Urinary bladder (tissue), 4 donors: ENCODE results near the gene FBXL22. TPM values are rescaled to one million over a fixed set of nuclear protein-coding genes. Genes with fewer than 3 reads are reported as not detected.
"Not testable (repeated sequence)": the region's sequence is repeated elsewhere in the genome, so short reads cannot be mapped to it uniquely, and the experiment has no call there.

Experiments used
- DNase-seq: peaks from one replicate; pipeline ENCODE4 v3.0.0-alpha.2; 2015; ENCODE audit errors: extremely low spot score
- H3K27ac ChIP-seq: one replicate; pipeline ENCODE4 v1.5.1; 2013; ENCODE audit warnings: low read depth, mild to moderate bottlenecking, moderate library complexity
- H3K36me3 ChIP-seq: one replicate; pipeline ENCODE4 v1.6.1; 2013; ENCODE audit warnings: mild to moderate bottlenecking, moderate library complexity; ENCODE audit not compliant: insufficient read depth
- H3K4me1 ChIP-seq: one replicate; pipeline ENCODE4 v1.6.1; 2013; ENCODE audit warnings: mild to moderate bottlenecking, moderate library complexity; ENCODE audit not compliant: insufficient read depth
- H3K4me3 ChIP-seq: one replicate; pipeline ENCODE4 v1.5.1; 2013; ENCODE audit warnings: low read depth, low read length
- WGBS: extraction: QIAGEN DNeasy Blood & Tissue Kit; methylation state at CpG from one replicate; pipeline ENCODE4 v1.1.7; 2013; 5-methylcytosine and 5-hydroxymethylcytosine counted together
- polyA plus RNA-seq: library from polyadenylated mRNA; stranded (reverse); fragments of 200-250 nt; gene quantifications from one replicate; pipeline ENCODE4 v1.2.3, GENCODE V29; 2013
- total RNA-seq: library from RNA; depleted of rRNA; stranded (reverse); fragments of >200 nt; gene quantifications from one replicate; pipeline ENCODE4 v1.2.3, GENCODE V29; 2014
- donor health status: healthy with polysubstance abuse.
- donor health status: healthy.

Gene FBXL22
- total and polyA plus RNA-seq, 2 donors, result 26.2 to 100 TPM

DNA sequence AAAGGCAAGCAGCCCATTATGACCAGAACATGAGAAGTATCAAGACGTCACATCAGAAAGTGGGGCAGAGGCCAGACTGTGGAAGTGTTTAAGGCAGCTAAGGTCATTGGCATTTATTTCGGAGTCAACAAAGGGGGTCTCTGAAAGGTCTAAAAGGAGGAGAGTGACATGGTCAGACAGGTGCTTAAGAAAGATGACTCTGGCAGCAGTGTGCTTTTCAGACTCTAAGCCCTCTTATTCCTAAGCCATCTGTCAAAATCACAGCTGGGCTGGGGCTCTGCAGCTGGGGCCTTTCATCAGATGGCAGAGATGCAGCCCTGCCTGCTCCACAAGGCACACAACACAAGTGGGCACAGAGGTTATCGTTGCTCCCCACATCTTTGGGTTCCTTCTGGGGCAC, 14.0 kb downstream of the FBXL22 start:
- H3K4me3 ChIP-seq, result no peak overlapping the region
- H3K4me1 ChIP-seq, result no peaks in the 10 kb centered on the region
- no peaks in the 10 kb centered on the region for H3K36me3 ChIP-seq
- no peak for DNase-seq
- H3K27ac ChIP-seq, result no peak overlapping the region
- WGBS, result 72% methylated on average over 3 of the region's 3 CpGs

DNA sequence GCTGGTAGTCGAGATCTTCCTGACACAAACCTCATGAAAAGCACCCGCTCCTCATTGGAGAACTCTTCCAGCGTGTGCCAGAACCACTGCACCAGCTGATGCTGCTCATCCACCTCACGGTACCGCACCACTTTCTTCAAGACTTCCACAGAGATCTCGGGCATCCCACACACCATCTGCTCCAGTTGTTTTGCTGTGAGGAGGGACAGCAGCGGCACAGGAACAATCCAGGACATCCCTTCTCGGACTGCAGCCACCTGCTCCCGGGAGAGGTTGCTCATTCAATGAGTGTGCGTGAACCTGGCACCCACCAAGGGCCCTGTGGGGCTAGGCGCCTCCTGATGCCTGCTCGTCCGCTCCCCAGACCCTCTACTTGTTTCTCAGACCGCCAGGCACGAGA, 15.1 kb downstream of the FBXL22 start:
- Histone ChIP-seq H3K36me3 (no peaks in the 10 kb centered on the region), H3K4me1 (no peaks in the 10 kb centered on the region), H3K4me3 (no peak overlapping the region), H3K27ac (no peak overlapping the region)
- no peak for DNase-seq
- WGBS, result 97% methylated on average over 15 of the region's 15 CpGs

DNA sequence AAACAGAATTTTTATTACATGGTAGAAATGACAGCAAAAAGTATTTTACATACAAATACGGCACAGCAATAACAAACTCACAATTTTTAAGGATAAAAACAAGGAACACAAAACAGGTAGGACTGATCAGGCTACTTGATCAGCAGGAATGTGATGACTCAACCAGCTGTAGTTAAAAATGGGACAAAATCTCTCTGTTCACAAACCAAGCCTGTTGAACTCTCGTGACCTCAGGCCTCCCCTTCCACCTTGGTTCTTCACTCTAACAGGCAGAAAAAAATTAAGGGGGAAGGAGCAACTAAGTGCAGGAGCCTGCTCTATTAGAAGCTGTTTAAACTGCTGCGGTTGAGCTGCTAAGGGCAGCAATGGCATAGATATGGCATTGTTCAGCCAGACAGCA, 18.7 kb downstream of the FBXL22 start:
- no peak for DNase-seq
- Histone ChIP-seq H3K4me3 (no peak overlapping the region), H3K27ac (no peak overlapping the region), H3K36me3 (no peaks in the 10 kb centered on the region), H3K4me1 (no peaks in the 10 kb centered on the region)
- 92% methylated on average over 3 of the region's 3 CpGs for WGBS

DNA sequence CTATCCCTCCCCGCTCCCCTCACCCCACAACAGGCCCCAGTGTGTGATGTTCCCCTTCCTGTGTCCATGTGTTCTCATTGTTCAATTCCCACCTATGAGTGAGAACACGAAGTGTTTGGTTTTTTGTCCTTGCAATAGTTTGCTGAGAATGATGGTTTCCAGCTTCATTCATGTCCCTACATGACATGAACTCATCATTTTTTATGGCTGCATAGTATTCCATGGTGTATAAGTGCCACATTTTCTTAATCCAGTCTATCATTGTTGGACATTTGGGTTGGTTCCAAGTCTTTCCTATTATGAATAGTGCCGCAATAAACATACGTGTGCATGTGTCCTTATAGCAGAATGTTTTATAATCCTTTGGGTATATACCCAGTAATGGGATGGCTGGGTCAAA, 20.0 kb downstream of the FBXL22 start:
- not testable (repeated sequence) for H3K36me3 ChIP-seq, H3K4me1 ChIP-seq, H3K4me3 ChIP-seq, H3K27ac ChIP-seq, DNase-seq
- 97% methylated on average over 4 of the region's 4 CpGs for WGBS

DNA sequence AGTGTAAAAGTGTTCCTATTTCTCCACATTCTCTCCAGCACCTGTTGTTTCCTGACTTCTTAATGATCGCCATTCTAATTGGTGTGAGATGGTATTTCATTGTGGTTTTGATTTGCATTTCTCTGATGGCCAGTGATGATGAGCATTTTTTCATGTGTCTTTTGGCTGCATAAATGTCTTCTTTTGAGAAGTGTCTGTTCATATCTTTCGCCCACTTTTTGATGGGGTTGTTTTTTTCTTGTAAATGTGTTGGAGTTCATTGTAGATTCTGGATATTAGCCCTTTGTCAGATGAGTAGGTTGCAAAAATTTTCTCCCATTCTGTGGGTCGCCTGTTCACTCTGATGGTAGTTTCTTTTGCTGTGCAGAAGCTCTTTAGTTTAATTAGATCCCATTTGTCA, 20.4 kb downstream of the FBXL22 start:
- H3K4me3 ChIP-seq, H3K4me1 ChIP-seq, H3K27ac ChIP-seq, DNase-seq, H3K36me3 ChIP-seq: not testable (repeated sequence)
- WGBS, result 92% methylated on average over 3 of the region's 3 CpGs

DNA sequence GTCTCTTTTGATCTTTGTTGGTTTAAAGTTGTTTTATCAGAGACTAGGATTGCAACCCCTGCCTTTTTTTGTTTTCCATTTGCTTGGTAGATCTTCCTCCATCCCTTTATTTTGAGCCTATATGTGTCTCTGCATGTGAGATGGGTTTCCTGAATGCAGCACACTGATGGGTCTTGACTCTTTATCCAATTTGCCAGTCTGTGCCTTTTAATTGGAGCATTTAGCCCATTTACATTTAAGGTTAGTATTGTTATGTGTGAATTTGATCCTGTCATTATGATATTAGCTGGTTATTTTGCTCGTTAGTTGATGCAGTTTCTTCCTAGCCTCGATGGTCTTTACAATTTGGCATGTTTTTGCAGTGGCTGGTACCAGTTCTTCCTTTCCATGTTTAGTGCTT, 23.6 kb downstream of the FBXL22 start:
- H3K27ac ChIP-seq, H3K4me3 ChIP-seq, DNase-seq, H3K36me3 ChIP-seq, H3K4me1 ChIP-seq: not testable (repeated sequence)
- WGBS, result no CpG with 5 or more reads among the region's 2 CpGs

DNA sequence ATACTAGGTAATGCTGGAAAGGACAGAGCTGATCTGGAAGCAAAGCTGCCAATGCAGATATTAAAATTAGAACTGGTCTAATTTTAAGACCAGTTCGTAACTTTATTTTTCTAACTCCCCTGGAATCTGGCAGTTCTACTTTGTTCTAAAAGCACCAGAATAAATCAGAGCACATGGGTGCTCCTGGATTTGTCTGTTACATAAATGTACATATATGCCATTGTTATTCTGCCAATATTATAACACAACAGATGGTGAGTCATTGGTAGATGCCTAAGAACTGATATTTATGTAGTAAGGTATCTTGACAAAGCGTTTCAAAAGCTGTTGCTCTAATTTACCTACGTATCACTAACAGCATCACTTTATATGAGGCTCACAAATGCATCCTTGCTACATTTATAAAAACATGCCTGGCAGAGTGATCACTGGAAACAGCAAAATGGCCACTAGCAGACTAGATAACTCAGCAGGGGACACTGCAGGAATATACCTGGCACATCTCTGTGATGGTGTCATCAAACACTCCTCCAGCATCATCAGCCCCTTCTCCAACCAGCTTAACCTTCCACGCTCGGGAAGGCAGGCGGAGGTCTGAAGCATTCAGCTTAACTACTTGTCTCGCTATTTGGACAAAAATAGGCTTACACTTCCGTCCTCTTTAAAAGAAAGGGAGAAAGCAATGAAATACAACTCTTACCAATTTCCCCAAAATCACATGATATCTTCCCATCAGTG, 26.2 kb downstream of the FBXL22 start:
- WGBS, result 98% methylated on average over 8 of the region's 8 CpGs
- Histone ChIP-seq H3K4me3 (no peak overlapping the region), H3K27ac (no peak overlapping the region), H3K4me1 (no peaks in the 10 kb centered on the region), H3K36me3 (peaks cover 11% of the 10 kb centered on the region)
- no peak for DNase-seq

DNA sequence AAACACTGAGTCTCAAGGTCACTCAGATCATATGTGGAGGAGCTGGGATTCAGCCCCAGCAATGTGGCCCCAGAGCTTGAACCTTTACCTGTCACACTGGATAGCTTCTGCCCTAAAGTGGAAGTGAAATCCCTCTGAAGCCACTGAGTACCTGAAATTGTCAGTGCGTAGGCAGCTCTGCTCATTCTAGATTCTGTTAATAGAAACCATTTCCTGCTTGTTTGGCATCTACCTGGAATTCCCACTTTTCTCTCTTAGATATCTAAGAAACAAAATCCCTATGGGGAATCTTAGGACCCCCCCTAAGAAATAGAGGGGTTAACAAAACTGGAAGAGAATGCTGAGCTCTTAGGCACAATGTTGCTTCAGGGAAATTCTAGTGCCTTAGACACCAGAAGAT, 29.8 kb downstream of the FBXL22 start:
- Histone ChIP-seq H3K4me1 (no peaks in the 10 kb centered on the region), H3K27ac (no peak overlapping the region), H3K36me3 (peaks cover 11% of the 10 kb centered on the region)

DNA sequence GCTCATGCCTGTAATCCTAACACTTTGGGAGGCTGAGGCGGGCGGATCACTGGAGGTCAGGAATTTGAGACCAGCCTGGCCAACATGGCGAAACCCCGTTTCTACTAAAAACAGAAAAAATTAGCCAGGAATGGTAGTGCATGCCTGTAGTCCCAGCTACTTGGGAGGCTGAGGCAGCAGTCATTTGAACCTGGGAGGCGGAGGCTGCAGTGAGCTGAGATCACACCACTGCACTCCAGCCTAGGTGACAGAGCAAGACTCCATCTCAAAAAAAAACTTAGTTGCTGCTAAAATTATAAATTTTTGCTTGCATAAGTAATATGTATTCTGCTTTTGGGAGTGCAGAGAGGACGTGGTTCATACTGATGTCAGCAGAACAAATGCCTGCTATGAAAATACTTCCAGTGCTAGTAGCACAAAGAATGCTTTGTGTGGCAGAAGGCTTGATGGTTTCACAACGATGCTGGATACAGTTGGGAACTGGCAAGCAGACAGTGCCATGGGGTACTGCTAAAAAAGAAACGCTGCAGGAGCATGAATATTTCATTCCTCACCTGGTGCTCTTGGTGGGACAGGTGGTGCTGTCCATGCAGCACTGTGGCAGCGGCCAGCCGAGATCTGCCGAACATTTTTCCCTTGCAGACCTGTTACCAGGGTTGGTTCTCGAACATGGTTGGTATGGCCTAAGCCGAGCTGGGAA, 31.1 kb downstream of the FBXL22 start:
- Histone ChIP-seq H3K4me1 (no peaks in the 10 kb centered on the region), H3K4me3 (no peak overlapping the region), H3K36me3 (peaks cover 13% of the 10 kb centered on the region), H3K27ac (no peak overlapping the region)
- 92% methylated on average over 13 of the region's 13 CpGs for WGBS
- DNase-seq, result no peak

More for the DNA sequence above, 29.8 kb downstream of the FBXL22 start:
- 97% methylated on average over 1 of the region's 1 CpG for WGBS
- DNase-seq, result no peak
- no peak overlapping the region for H3K4me3 ChIP-seq

DNA sequence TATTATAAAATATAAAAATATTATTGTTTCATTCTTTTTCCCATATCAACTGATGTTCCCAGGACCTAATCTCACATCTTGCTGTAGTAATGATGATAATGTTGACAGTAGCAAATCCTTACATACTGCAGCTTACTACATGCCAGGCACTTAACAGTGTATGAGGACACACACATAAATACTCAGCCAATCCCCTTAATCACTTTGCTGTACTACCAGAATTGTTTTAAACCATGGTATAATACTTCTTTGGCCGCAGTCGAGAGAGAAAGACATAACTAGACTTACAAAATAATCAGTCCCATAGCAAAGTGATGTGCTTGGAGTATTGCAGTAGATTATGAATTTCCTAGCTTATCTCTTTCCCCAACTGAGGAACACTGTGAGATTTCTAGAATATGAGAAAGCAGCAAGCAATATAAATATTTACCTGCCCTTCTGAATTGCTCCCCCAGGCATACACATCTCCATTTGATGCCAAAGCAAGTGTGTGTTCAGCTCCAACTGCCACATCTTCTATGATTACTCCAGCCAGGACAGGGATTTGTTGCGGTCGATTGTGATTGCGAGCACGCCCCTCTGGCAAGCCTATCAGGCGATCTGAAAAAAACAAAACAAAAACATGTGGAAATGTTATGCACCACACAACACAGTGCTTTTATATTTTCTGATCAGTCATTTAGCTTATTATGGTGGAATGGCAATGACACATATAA, 33.0 kb downstream of the FBXL22 start:
- no peaks in the 10 kb centered on the region for H3K4me1 ChIP-seq
- H3K27ac ChIP-seq, result no peak overlapping the region
- DNase-seq, result no peak
- 65% methylated on average over 7 of the region's 7 CpGs for WGBS
- H3K36me3 ChIP-seq, result peaks cover 13% of the 10 kb centered on the region
- no peak overlapping the region for H3K4me3 ChIP-seq

DNA sequence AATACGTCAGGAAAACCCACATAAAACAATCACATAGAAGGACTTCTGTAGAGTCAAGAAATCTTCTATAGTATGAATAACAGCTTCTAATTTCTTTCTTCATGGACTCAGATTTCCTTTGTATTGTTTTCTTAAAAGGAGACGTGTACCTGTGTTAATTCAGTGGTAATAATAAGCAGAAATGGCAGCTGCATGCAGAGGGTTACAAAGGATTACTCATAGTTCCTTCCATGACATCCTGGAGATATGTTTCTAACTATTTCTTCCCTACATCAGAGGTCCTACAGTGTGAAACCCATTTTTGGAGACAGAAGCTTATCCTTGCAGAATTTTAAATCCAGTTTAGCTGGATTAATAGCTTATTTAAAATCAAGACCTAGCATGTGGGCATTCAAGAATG, 36.1 kb downstream of the FBXL22 start:
- no peak for DNase-seq
- H3K4me3 ChIP-seq, result no peak overlapping the region
- no peak overlapping the region for H3K27ac ChIP-seq
- H3K36me3 ChIP-seq, result peaks cover 5% of the 10 kb centered on the region
- no peaks in the 10 kb centered on the region for H3K4me1 ChIP-seq
- WGBS, result 90% methylated on average over 2 of the region's 2 CpGs

DNA sequence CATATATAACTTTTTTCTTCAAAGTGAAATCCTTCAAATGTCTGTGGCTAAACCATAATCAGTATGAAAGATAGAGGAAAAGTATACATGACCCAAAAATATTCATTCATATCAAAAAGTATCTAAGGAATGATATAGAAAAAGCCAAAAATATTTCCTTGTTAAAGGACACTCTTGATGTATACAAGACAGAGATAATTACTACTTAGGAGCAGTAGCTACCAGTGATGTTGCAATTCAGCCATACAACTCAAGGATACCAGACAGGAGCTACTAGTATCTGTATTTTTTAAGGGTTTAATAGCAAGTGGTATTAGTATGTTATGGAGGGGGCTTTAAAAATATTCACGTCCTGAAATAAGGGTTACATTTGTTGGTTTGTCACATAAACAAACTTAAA, 37.0 kb downstream of the FBXL22 start:
- Histone ChIP-seq H3K4me1 (no peaks in the 10 kb centered on the region), H3K27ac (no peak overlapping the region), H3K4me3 (no peak overlapping the region), H3K36me3 (peaks cover 5% of the 10 kb centered on the region)
- WGBS, result 80% methylated on average over 1 of the region's 1 CpG
- DNase-seq, result no peak

DNA sequence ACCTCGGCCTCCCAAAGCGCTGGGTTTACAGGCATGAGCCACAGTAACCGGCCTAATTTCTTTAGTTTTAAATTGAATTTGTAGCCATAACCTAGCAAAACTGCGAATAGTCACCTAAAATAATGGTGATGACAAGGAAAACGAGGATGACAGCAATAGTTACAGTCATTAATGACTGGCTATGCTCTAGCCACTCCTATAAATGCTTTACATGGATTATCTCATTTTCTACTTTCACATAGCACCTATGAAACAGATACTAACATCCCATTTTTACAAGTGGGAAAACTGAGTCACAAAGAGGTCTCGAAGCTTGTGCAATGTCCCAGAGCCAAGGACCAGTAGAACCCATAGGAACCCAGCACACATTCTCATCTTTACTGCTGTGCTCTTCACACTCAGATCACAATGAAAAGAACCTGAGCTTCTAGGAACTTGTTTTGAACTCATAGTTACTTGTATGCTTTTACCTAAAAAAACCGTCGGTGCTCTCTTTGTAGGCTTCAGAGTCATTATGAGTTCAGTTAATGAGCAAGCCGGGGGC, 39.4 kb downstream of the FBXL22 start:
- Histone ChIP-seq H3K4me1 (no peaks in the 10 kb centered on the region), H3K4me3 (no peak overlapping the region), H3K27ac (no peak overlapping the region), H3K36me3 (peaks cover 12% of the 10 kb centered on the region)
- WGBS, result 96% methylated on average over 9 of the region's 9 CpGs
- DNase-seq, result no peak

DNA sequence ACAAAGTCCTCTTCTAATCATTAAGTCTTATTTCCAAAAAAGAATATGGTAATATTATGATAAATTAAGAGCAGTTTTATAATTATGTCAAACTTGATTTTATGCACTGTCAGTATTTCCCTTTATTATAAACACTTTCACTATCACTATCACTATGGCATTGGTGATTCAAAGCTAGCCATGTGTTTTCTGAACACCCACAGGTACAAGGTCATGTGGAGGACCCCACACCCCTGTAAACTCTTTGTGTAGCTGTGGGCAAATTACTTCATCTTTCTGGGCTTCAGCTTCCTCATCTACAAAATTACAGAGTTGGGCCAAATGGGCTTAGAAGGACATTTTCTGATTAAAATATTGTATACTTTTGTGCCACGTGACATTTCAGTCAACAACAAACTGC, 41.7 kb downstream of the FBXL22 start:
- Histone ChIP-seq H3K4me1 (no peaks in the 10 kb centered on the region), H3K4me3 (no peak overlapping the region), H3K36me3 (peaks cover 11% of the 10 kb centered on the region), H3K27ac (no peak overlapping the region)
- no peak for DNase-seq
- 89% methylated on average over 1 of the region's 1 CpG for WGBS
